GM19240 (cell line): Measurements from ENCODE around the gene FDX1.

Source experiments
- DNase-seq: peaks from one replicate; pipeline ENCODE4 v3.0.0; 2011; ENCODE audit warnings: low spot score; ENCODE audit not compliant: insufficient read length

The FDX1 gene

GRCh38 chr11:110467556-110467955, 37.8 kb downstream of the FDX1 start:
- DNase-seq: no peak

GRCh38 chr11:110468121-110468520, 38.4 kb downstream of the FDX1 start:
- no peak for DNase-seq

- DNase-seq: no peak
These were observed 39.4 kb downstream of the FDX1 start for GRCh38 chr11:110469127-110469526.

- no peak for DNase-seq
These were observed 41.0 kb downstream of the FDX1 start for GRCh38 chr11:110470716-110471115.

GRCh38 chr11:110471371-110471770, 41.6 kb downstream of the FDX1 start:
- DNase-seq: no peak

GRCh38 chr11:110472858-110473257, 43.1 kb downstream of the FDX1 start:
- DNase-seq: no peak

- DNase-seq: no peak
These were observed 44.0 kb downstream of the FDX1 start for GRCh38 chr11:110473706-110474105.

GRCh38 chr11:110474578-110474977, 44.8 kb downstream of the FDX1 start:
- DNase-seq: no peak

GRCh38 chr11:110475671-110476070, 45.9 kb downstream of the FDX1 start:
- no peak for DNase-seq

- DNase-seq: no peak
These were observed 48.7 kb downstream of the FDX1 start for GRCh38 chr11:110478410-110478809.

- DNase-seq: no peak
These were observed 49.7 kb downstream of the FDX1 start for GRCh38 chr11:110479108-110480101.

- no peak for DNase-seq
These were observed 51.8 kb downstream of the FDX1 start for GRCh38 chr11:110481523-110481922.

GRCh38 chr11:110486156-110486555, 56.4 kb downstream of the FDX1 start:
- DNase-seq: no peak

- no peak for DNase-seq
These were observed 58.7 kb downstream of the FDX1 start for GRCh38 chr11:110488446-110488845.

- no peak for DNase-seq
These were observed 61.1 kb downstream of the FDX1 start for GRCh38 chr11:110490886-110491285.

- DNase-seq: no peak
These were observed 62.0 kb downstream of the FDX1 start for GRCh38 chr11:110491577-110492320.

GRCh38 chr11:110492321-110492685, 62.6 kb downstream of the FDX1 start:
- DNase-seq: no peak

- no peak for DNase-seq
These were observed 63.6 kb downstream of the FDX1 start for GRCh38 chr11:110493346-110493745.

GRCh38 chr11:110497231-110497978, 67.7 kb downstream of the FDX1 start:
- DNase-seq: no peak

- no peak for DNase-seq
These were observed 71.7 kb downstream of the FDX1 start for GRCh38 chr11:110501428-110501827.

GRCh38 chr11:110505528-110506284, 76.0 kb downstream of the FDX1 start:
- no peak for DNase-seq
